ENCODE data around the gene KRT9.

The KRT9 gene

DNA sequence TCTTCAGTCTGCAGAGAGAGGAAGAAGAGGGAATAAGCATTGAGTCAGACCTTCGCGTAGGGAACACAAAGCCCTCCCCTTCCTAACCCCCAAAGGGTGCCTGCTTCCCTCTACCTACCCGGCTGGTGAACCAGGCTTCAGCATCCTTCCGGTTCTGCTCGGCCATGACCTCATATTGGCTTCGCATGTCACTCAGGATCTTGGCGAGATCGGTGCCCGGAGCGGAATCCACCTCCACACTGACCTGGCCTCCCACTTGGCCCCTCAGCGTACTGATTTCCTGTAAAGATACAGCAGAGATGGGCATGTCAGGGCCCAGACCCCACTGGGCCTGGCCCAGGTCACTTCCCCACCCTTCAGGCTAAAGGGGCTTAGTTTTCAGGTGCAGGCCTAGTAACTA, 47.6 kb downstream of the KRT9 start:
- no peak for DNase-seq

GRCh38 chr17:41523787-41524186, 48.1 kb downstream of the KRT9 start:
- no peak for DNase-seq

DNA sequence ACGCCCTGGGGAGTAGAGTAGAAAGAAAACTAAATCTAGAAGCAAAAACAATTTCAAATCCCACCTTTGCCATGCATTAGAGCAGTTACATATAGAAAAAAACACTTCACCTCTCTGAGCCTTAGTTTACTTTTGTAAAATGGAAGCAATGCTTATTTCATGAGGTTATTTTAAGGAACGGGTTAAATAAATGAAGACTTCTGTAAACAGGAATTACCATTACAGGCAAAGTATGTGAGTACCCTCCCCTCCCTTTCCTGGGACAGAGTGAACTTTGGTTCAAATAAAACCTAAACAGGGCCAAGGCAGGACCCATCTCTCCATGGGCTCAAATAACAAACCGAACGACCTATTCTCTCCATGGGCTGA, 48.6 kb downstream of the KRT9 start:
- DNase-seq, result no peak

- no peak for DNase-seq
Observed at GRCh38 chr17:41522301-41523224, 49.3 kb downstream of the KRT9 start.

DNA sequence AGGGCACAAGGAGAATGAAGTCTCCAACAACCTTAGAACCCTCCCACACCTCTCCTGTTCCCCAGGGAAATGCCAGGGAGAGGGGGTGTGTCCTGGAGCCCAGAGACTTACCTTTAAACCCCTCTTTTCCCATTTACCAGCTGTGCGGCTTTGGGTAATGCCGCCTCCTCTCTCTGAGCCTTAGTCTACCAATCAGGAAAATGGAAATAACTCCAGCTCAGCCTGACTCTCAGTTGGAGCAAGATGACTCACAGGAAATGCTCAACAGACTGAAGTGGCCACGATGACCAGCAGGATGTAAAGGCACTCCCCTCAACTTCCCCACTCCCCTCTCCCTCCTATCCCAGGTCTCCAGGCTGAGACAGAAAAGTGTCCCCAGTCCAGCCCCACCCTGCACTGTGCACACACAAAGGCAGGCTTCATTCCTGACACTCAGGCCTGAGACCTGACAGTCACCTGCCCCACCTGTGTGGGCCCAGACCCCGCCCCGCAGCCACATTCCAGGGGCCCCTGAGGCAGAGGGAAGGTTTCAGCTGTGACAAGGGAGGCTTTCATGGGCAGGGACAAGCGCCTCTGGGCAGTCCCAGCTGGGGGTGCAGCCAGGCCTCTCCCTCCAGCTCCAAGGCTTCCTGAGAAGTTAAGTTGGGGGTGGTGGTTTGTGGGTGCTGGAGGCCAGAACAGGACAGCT, 50.1 kb downstream of the KRT9 start:
- DNase-seq, result no peak

DNA sequence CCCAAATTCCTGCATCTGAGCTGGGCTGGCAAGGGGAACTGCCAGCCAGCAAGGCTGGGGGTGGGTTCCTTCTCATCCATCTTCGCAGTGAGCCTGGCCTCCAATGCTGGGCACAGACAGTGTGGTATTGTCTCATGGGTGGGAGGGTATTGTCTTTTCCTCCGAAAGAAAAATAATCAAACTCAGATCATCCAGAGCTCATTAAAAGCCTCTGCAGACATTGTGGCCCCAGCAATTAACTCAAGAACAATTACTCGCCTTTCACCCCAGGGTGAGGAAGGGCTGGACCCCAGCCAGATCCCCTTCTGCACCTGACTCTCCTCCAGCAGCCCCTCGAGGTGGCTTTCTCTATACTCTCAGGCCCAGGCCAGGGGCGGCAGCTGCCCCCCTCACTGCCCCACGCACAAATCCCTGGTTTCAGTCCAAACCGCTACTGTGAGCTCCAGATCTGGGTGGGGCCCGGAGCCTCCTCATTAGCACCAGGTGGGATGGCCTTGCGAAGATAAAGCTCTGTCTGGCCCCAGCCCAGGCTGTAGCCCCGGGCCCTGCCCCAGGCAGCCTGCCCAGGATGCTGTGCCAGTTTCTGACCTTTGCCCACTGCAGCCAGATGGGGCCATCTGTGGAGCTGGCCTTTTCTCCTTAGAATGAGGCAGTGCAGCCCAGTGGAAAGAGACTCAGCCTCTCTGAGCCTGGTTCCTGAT, 50.9 kb downstream of the KRT9 start:
- DNase-seq, result peak; percentile 55

DNA sequence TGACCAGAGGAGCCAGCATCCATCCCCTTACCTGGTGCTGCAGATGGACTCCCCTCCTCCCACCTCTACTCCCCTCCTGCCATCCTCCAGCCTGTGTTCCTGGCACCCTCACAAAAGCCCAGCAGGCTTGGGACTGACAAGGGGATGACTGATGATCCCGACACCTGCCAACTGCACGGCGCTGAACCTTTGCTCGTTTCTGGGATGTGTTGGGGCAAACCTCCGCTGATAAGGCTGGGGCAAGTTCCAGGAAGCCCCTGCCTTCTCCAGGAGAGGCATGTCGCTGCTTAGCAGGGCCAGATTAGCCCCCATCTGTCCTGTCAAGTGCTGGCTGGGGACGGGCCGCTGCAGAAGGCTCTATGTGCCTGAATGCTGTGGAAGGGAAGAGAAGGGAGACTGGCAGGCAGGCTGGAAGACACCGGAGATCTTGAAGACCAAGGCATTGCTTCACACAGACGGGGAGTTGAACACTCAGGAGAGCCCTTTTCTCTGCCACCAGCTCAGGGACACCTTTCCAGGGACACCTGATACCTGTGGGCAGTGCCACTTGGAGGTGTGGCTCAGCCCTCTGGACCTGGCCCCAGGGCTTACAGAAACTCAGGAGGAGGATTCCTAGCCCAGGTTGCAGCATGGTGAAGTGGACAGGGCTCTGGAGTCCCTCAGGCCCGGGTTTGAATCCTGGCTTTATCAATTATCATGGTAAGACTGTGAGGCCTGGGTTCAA, 52.2 kb downstream of the KRT9 start:
- DNase-seq, result peak; percentile 91

DNA sequence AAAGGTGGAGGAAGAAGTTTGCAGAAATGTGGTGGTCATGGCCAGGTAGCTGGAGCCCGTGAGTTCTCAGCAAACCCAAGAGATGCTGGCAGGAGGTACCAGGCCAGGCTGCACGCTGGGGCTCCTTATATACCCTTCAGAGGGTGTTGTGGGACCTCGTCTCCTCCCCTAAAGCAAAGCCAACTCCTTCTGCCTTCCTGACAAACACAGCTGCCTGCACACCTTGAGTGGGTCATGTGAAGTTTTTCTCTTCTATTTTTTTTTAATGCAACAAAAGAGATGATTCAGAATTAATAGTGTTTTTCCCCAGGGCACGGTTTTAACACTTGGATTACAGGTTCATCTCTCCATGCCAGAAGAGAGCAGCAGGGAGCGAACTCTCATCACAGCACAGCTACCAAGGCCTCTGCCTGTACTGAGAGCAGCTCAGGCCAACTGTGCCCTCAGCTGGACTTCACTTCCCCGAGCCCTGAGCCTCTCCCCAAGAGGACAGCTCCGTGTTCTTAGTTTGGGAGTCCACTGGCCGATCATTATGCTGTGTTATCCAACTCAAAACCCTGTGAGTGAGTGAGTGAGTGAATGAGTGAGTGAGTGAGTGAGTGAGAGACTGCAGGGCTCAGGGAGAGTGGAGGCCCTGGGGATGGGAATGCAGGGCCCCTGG, 52.9 kb downstream of the KRT9 start, which contains the start of gene KRT15:
TSS of gene KRT15 (minus strand) at position 102 of the 661 bp plus-strand sequence. CDS start at position 39, 63 bp downstream.
- peak; percentile 79 for DNase-seq

GRCh38 chr17:41518031-41518430, 53.8 kb downstream of the KRT9 start:
- DNase-seq, result no peak

DNA sequence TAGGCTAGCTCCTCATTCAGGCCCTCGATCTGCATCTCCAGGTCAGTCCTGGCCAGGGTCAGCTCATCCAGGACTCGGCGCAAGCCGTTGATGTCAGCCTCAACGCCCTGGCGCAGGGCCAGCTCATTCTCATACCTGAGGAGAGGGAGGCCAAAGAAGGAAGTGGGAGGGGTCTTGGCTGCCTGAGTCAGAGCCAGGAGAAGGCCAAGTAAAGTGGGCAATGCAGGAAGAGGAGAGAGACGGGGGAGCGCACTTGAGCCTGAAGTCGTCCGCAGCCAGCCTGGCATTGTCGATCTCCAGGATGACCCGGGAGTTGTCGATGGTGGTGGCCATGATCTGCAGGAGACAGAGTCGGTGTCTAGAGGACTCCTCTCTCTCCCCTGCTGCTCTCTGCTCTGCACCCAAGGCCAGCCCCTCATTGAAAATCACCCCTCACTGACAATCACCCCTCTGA, 55.0 kb downstream of the KRT9 start:
- DNase-seq, result no peak

DNA sequence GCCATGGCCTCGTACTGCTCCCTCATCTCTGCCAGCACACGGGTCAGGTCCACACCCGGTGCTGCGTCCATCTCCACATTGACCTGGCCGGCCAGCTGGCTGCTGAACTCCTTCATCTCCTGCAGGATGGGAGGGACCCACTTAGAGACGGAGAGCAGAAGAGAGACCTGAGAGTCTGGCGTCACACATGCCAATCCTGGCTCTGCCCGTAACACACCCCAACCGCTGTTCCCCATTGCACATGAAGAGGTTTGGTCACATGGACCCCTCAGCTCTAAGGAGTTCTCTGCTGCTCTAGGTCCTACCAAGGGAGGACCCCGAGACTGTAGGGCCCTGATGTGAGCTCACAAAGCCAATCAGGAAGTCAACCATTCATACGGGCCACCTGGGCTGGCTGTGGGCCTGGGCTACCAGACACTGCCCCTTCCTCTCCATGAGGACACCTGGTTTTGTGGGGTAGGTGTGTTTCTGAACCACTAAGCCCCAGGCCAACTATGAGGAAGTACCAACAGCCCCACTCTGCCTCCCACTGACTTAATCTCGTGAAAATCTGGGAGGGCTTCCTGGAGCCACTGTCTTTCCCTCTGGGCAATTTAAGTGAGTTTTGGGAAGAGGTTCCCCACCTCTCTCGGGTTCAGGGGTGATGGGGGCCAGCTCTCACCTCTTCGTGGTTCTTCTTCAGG, 55.6 kb downstream of the KRT9 start:
- no peak for DNase-seq
